NCI-H2196 (cell line): ENCODE results near the gene DLG4.
A peak's percentile ranks its signal among the peaks of the same experiment; 100 is the strongest.

ENCODE experiments used
- DNase-seq: peaks from one replicate; lab custom pipeline; 2025; ENCODE audit not compliant: unreplicated experiment; lab: John Stamatoyannopoulos, UW

The DLG4 gene

GRCh38 chr17:7215652-7216180 lies 3.9 kb downstream of the DLG4 start:
- DNase-seq = no peak

GRCh38 chr17:7215136-7215638 lies 4.4 kb downstream of the DLG4 start:
- no peak for DNase-seq

- peak; percentile 94 for DNase-seq
Measured at GRCh38 chr17:7214300-7215135, 5.1 kb downstream of the DLG4 start.

- DNase-seq = peak; percentile 85
Measured at GRCh38 chr17:7213895-7214299, 5.7 kb downstream of the DLG4 start.

- no peak for DNase-seq
Measured at GRCh38 chr17:7211491-7212273, 8.0 kb downstream of the DLG4 start.

GRCh38 chr17:7208754-7209460 lies 10.7 kb downstream of the DLG4 start:
- DNase-seq = no peak

GRCh38 chr17:7208027-7208571 lies 11.5 kb downstream of the DLG4 start:
- no peak for DNase-seq

- no peak for DNase-seq
Measured at GRCh38 chr17:7207120-7208001, 12.3 kb downstream of the DLG4 start.

- DNase-seq = no peak
Measured at GRCh38 chr17:7205561-7205960, 14.1 kb downstream of the DLG4 start.

GRCh38 chr17:7204828-7205461 lies 14.7 kb downstream of the DLG4 start:
- peak; percentile 81 for DNase-seq

- DNase-seq = no peak
Measured at GRCh38 chr17:7204336-7204735, 15.3 kb downstream of the DLG4 start.

GRCh38 chr17:7203391-7203790 lies 16.2 kb downstream of the DLG4 start:
- no peak for DNase-seq

- DNase-seq = no peak
Measured at GRCh38 chr17:7196651-7197401, 22.8 kb downstream of the DLG4 start.

GRCh38 chr17:7195971-7196370 lies 23.7 kb downstream of the DLG4 start:
- DNase-seq = no peak

- no peak for DNase-seq
Measured at GRCh38 chr17:7192271-7192937, 27.2 kb downstream of the DLG4 start.

- peak; percentile 1 for DNase-seq
Measured at GRCh38 chr17:7191571-7192270, 27.9 kb downstream of the DLG4 start.

- DNase-seq = no peak
Measured at GRCh38 chr17:7191069-7191468, 28.6 kb downstream of the DLG4 start.
